ENCODE data around the gene TECPR2. TPM values are rescaled to one million over a fixed set of nuclear protein-coding genes. Genes with fewer than 3 reads are reported as not detected.
A peak's percentile ranks its signal among the peaks of the same experiment; 100 is the strongest.

The TECPR2 gene
- total RNA-seq, 2 donors from 2014 or later: 4.6 to 4.9 TPM

- no peak for ATAC-seq (replicated peaks)
- Mint-ChIP-seq H3K36me3 (ENCODE audit: low read depth) (no peaks in the 10 kb centered on the region), H3K4me3 (no peak overlapping the region), H3K9me3 (no peaks in the 10 kb centered on the region), H3K4me1 (peaks cover 11% of the 10 kb centered on the region), H3K27me3 (no peaks in the 10 kb centered on the region), H3K27ac (peak overlapping the region; percentile 38)
These were observed 139.1 kb downstream of the TECPR2 start for GRCh38 chr14:102501751-102502315.

GRCh38 chr14:102502571-102502970, 139.8 kb downstream of the TECPR2 start:
- no peaks in the 10 kb centered on the region for H3K36me3 Mint-ChIP-seq (ENCODE audit: low read depth)
- no peak for ATAC-seq (replicated peaks)
- peak overlapping the region; percentile 38 for H3K27ac Mint-ChIP-seq
- peaks cover 11% of the 10 kb centered on the region for H3K4me1 Mint-ChIP-seq
- no peaks in the 10 kb centered on the region for H3K27me3 Mint-ChIP-seq
- no peaks in the 10 kb centered on the region for H3K9me3 Mint-ChIP-seq
- H3K4me3 Mint-ChIP-seq: no peak overlapping the region

GRCh38 chr14:102503641-102504327, 141.0 kb downstream of the TECPR2 start:
- Mint-ChIP-seq H3K4me3 (no peak overlapping the region), H3K27ac (no peak overlapping the region), H3K4me1 (peaks cover 11% of the 10 kb centered on the region), H3K9me3 (no peaks in the 10 kb centered on the region), H3K27me3 (no peaks in the 10 kb centered on the region), H3K36me3 (ENCODE audit: low read depth) (no peaks in the 10 kb centered on the region)
- ATAC-seq (replicated peaks): no peak

GRCh38 chr14:102504328-102504999, 141.7 kb downstream of the TECPR2 start:
- Mint-ChIP-seq H3K27me3 (no peaks in the 10 kb centered on the region), H3K4me1 (peaks cover 11% of the 10 kb centered on the region), H3K27ac (no peak overlapping the region), H3K9me3 (no peaks in the 10 kb centered on the region), H3K36me3 (ENCODE audit: low read depth) (no peaks in the 10 kb centered on the region), H3K4me3 (no peak overlapping the region)
- ATAC-seq (replicated peaks): no peak

- H3K4me3 Mint-ChIP-seq: no peak overlapping the region
- H3K36me3 Mint-ChIP-seq (ENCODE audit: low read depth): no peaks in the 10 kb centered on the region
- ATAC-seq (replicated peaks): no peak
- peaks cover 10% of the 10 kb centered on the region for H3K4me1 Mint-ChIP-seq
- H3K27me3 Mint-ChIP-seq: no peaks in the 10 kb centered on the region
- H3K27ac Mint-ChIP-seq: no peak overlapping the region
- no peaks in the 10 kb centered on the region for H3K9me3 Mint-ChIP-seq
These were observed 142.4 kb downstream of the TECPR2 start for GRCh38 chr14:102505000-102505619.

GRCh38 chr14:102505775-102506625, 143.3 kb downstream of the TECPR2 start:
- Mint-ChIP-seq H3K9me3 (no peaks in the 10 kb centered on the region), H3K4me1 (peaks cover 3% of the 10 kb centered on the region), H3K36me3 (ENCODE audit: low read depth) (no peaks in the 10 kb centered on the region), H3K27me3 (no peaks in the 10 kb centered on the region), H3K27ac (no peak overlapping the region), H3K4me3 (no peak overlapping the region)
- no peak for ATAC-seq (replicated peaks)

- ATAC-seq (replicated peaks): no peak
- Mint-ChIP-seq H3K27me3 (no peaks in the 10 kb centered on the region), H3K4me1 (peaks cover 3% of the 10 kb centered on the region), H3K4me3 (no peak overlapping the region), H3K9me3 (no peaks in the 10 kb centered on the region), H3K36me3 (ENCODE audit: low read depth) (no peaks in the 10 kb centered on the region), H3K27ac (no peak overlapping the region)
These were observed 143.8 kb downstream of the TECPR2 start for GRCh38 chr14:102506626-102506925.

- Mint-ChIP-seq H3K9me3 (no peaks in the 10 kb centered on the region), H3K4me3 (no peak overlapping the region), H3K27me3 (no peaks in the 10 kb centered on the region), H3K4me1 (peaks cover 3% of the 10 kb centered on the region), H3K36me3 (ENCODE audit: low read depth) (no peaks in the 10 kb centered on the region), H3K27ac (no peak overlapping the region)
- ATAC-seq (replicated peaks): no peak
These were observed 144.5 kb downstream of the TECPR2 start for GRCh38 chr14:102507081-102507856.

GRCh38 chr14:102507857-102508312, 145.1 kb downstream of the TECPR2 start:
- H3K27me3 Mint-ChIP-seq: no peaks in the 10 kb centered on the region
- H3K4me3 Mint-ChIP-seq: peak overlapping the region; percentile 59
- H3K4me1 Mint-ChIP-seq: peaks cover 3% of the 10 kb centered on the region
- H3K27ac Mint-ChIP-seq: no peak overlapping the region
- no peaks in the 10 kb centered on the region for H3K9me3 Mint-ChIP-seq
- H3K36me3 Mint-ChIP-seq (ENCODE audit: low read depth): no peaks in the 10 kb centered on the region
- no peak for ATAC-seq (replicated peaks)

- H3K36me3 Mint-ChIP-seq (ENCODE audit: low read depth): no peaks in the 10 kb centered on the region
- no peaks in the 10 kb centered on the region for H3K9me3 Mint-ChIP-seq
- ATAC-seq (replicated peaks): no peak
- H3K4me3 Mint-ChIP-seq: peak overlapping the region; percentile 59
- H3K4me1 Mint-ChIP-seq: peaks cover 3% of the 10 kb centered on the region
- H3K27me3 Mint-ChIP-seq: no peaks in the 10 kb centered on the region
- no peak overlapping the region for H3K27ac Mint-ChIP-seq
These were observed 145.7 kb downstream of the TECPR2 start for GRCh38 chr14:102508410-102508773.

- ATAC-seq (replicated peaks): peak; percentile 12
- H3K27me3 Mint-ChIP-seq: no peaks in the 10 kb centered on the region
- H3K27ac Mint-ChIP-seq: no peak overlapping the region
- no peaks in the 10 kb centered on the region for H3K9me3 Mint-ChIP-seq
- H3K36me3 Mint-ChIP-seq (ENCODE audit: low read depth): no peaks in the 10 kb centered on the region
- no peaks in the 10 kb centered on the region for H3K4me1 Mint-ChIP-seq
- peak overlapping the region; percentile 74 for H3K4me3 Mint-ChIP-seq
These were observed 146.3 kb downstream of the TECPR2 start for GRCh38 chr14:102508774-102509745.

- peak; percentile 93 for ATAC-seq (replicated peaks)
- peak within 1 kb of the TSS; percentile 33 for H3K27ac Mint-ChIP-seq
- H3K4me1 Mint-ChIP-seq: no peaks in the 10 kb centered on the region
- no peaks in the 10 kb centered on the region for H3K9me3 Mint-ChIP-seq
- no peaks in the 10 kb centered on the region for H3K36me3 Mint-ChIP-seq (ENCODE audit: low read depth)
- H3K4me3 Mint-ChIP-seq: peak within 1 kb of the TSS; percentile 74
- H3K27me3 Mint-ChIP-seq: no peaks in the 10 kb centered on the region
These were observed 147.2 kb downstream of the TECPR2 start, which contains the start of gene ANKRD9 for GRCh38 chr14:102509746-102510615. ANKRD9 (minus strand) TSS chr14:102509776; CDS start chr14:102507889, 1,887 bp downstream.
